K562 (cell line): Measurements from ENCODE around the gene BTBD17. TPM values are rescaled to one million over a fixed set of nuclear protein-coding genes. Genes with fewer than 3 reads are reported as not detected.

Source experiments
- ATAC-seq: fragments of 200-7000 bp; cut with Tn5 transposase; 3 replicates; pipeline ENCODE4 v1.9.1; 2020; ENCODE audit warnings: moderate library complexity
- BruUV-seq: library from RNA; stranded (reverse); fragments of 400-500 nt; replicated peaks from 2 replicates; lab custom pipeline; 2021; lab: Mats Ljungman, UMichigan
- CTCF ChIA-PET: fragments of 300-600 bp; formaldehyde crosslinking; extraction: SDS; loops from one replicate; lab custom pipeline; 2021; ENCODE audit warnings: low intra/inter-chr PET ratio; lab: Yijun Ruan, JAX
- POLR2A ChIA-PET: fragments of 300-600, 350-650 bp; sonication (Branson Sonifier 250); formaldehyde crosslinking; extraction: SDS; loops from one replicate; lab custom pipeline; 2021; ENCODE audit warnings: antibody characterized with exemption, inconsistent platforms; lab: Yijun Ruan, JAX
- DNase-seq, 4 experiments: peaks; one replicate each; pipeline versions ENCODE4 v3.0.0 to v3.0.0-alpha.2; 2011 to 2018; ENCODE audit warnings: low spot score in 3 of 4, mixed read lengths in 3 of 4; ENCODE audit errors: extremely low read depth in 1 of 4
- FAIRE-seq: peaks from 2 replicates; lab custom pipeline; 2011; peaks lifted over from hg19 to GRCh38; lab: Jason Lieb, UNC
- H2AFZ ChIP-seq: 2 replicates; pipeline ENCODE4 v1.6.0; 2011; ENCODE audit warnings: low read depth, low read length, control low read depth, inconsistent platforms
- H3K27ac ChIP-seq: fragments of 200-600 bp; 3 replicates; pipeline ENCODE4 v1.8.0; 2011; ENCODE audit warnings: low read depth, mild to moderate bottlenecking, control low read depth, inconsistent platforms, low read length, moderate library complexity, mixed read lengths; ENCODE audit errors: extremely low read depth
- H3K27me3 ChIP-seq, 2 experiments: fragments of 300-600 bp in 1 of 2; 2 replicates in 1 of 2; 3 replicates in 1 of 2; pipeline versions ENCODE4 v1.6.0 to v1.8.0; 2011; ENCODE audit warnings: inconsistent platforms in 2 of 2, low read length in 2 of 2, mild to moderate bottlenecking in 1 of 2, mixed read lengths in 1 of 2, moderate library complexity in 1 of 2; ENCODE audit not compliant: control insufficient read depth in 2 of 2, insufficient read depth in 2 of 2
- H3K36me3 ChIP-seq: fragments of 300-600 bp; 3 replicates; pipeline ENCODE4 v1.8.0; 2011; ENCODE audit warnings: mild to moderate bottlenecking, low read length, inconsistent platforms; ENCODE audit not compliant: control insufficient read depth, insufficient read depth
- H3K4me1 ChIP-seq, 2 experiments: fragments of 200-600 bp in 1 of 2; replicated peaks in 1 of 2; 2 replicates in 1 of 2; 3 replicates in 1 of 2; pipeline versions ENCODE4 v1.5.1 to v1.8.0; 2011; ENCODE audit warnings: inconsistent platforms in 2 of 2, low read length in 2 of 2, mild to moderate bottlenecking in 1 of 2, mixed read lengths in 1 of 2, moderate library complexity in 1 of 2; ENCODE audit not compliant: control insufficient read depth in 2 of 2, insufficient read depth in 2 of 2
- H3K4me2 ChIP-seq: 2 replicates; pipeline ENCODE4 v1.6.1; 2011; ENCODE audit warnings: low read length, control low read depth, inconsistent platforms, mixed read lengths; ENCODE audit not compliant: insufficient read depth
- H3K4me3 ChIP-seq: fragments of 200-600 bp; sonication (generic), shearing (Covaris generic); 2 replicates; pipeline ENCODE4 v1.5.1; 2016; ENCODE audit warnings: control low read depth, inconsistent platforms
- H3K79me2 ChIP-seq: fragments of 200-600 bp; 3 replicates; pipeline ENCODE4 v1.8.0; 2011; ENCODE audit warnings: low read length, inconsistent platforms; ENCODE audit not compliant: control insufficient read depth, insufficient read depth
- H3K9ac ChIP-seq, 2 experiments: 2 replicates each; pipeline versions ENCODE4 v1.6.0 to v1.6.1; 2011; ENCODE audit warnings: low read depth in 2 of 2, low read length in 2 of 2, control low read depth in 1 of 2, inconsistent platforms in 1 of 2, mild to moderate bottlenecking in 1 of 2, mixed read lengths in 1 of 2; ENCODE audit not compliant: insufficient read depth in 1 of 2
- H3K9me1 ChIP-seq: one replicate; pipeline ENCODE4 v1.6.0; 2011; ENCODE audit warnings: inconsistent platforms, mild to moderate bottlenecking, low read length, moderate library complexity; ENCODE audit not compliant: control insufficient read depth, insufficient read depth
- H3K9me3 ChIP-seq: replicated peaks from 2 replicates; pipeline ENCODE4 v1.5.1; 2011; ENCODE audit warnings: low read depth, low read length, inconsistent platforms; ENCODE audit not compliant: control insufficient read depth, insufficient read depth
- H4K20me1 ChIP-seq: replicated peaks from 2 replicates; pipeline ENCODE4 v1.6.1; 2011; ENCODE audit warnings: low read length, inconsistent platforms, mixed read lengths; ENCODE audit not compliant: control insufficient read depth, insufficient read depth
- CEBPB ChIP-seq: fragments of 450-650 bp; IDR thresholded peaks from 2 replicates; pipeline ENCODE4 v1.6.1; 2016; ENCODE audit warnings: missing genetic modification characterization, missing compliant biosample characterization
- CEBPG ChIP-seq, 3 experiments: fragments of 200-800 bp in 1 of 3; sonication (Bioruptor generic) in 1 of 3; sonication (generic) in 1 of 3; formaldehyde crosslinking in 1 of 3; IDR thresholded peaks in 2 of 3; conservative IDR thresholded peaks in 1 of 3; 2 replicates each; pipeline versions ENCODE4 v1.6.1 to v1.8.0; 2016 to 2022; ENCODE audit warnings: missing compliant biosample characterization in 2 of 3, missing genetic modification characterization in 2 of 3, mild to moderate bottlenecking in 1 of 3, missing genetic modification reagents in 1 of 3
- MTA2 ChIP-seq: fragments of 450-650 bp; IDR thresholded peaks from 2 replicates; pipeline ENCODE4 v1.6.1; 2016; ENCODE audit warnings: low read depth
- TAF9B ChIP-seq: fragments of 450-650 bp; IDR thresholded peaks from 2 replicates; pipeline ENCODE4 v1.6.1; 2018; ENCODE audit warnings: mild to moderate bottlenecking; ENCODE audit not compliant: partially characterized antibody
- ZNF263 ChIP-seq: sonication (generic); formaldehyde crosslinking; IDR thresholded peaks from 2 replicates; pipeline ENCODE4 v1.8.0; 2022; ENCODE audit warnings: mild to moderate bottlenecking, missing genetic modification reagents, borderline replicate concordance
- WGBS: fragments of 100-300 bp; shearing (Covaris generic); methylation state at CpG from one replicate; pipeline ENCODE4 v1.1.6; 2016; ENCODE audit warnings: low coverage, mixed read lengths; ENCODE audit not compliant: insufficient coverage; ENCODE audit errors: missing lambda C conversion rate; 5-methylcytosine and 5-hydroxymethylcytosine counted together
- in situ Hi-C: fragments of 300-500 bp; cut with MboI; formaldehyde crosslinking; loops from 4 replicates; pipeline ENCODE4 v1.15.0; 2018; ENCODE audit warnings: inconsistent platforms, mixed read lengths
- intact Hi-C: fragments of 100-400 bp; cut with micrococcal nuclease; formaldehyde crosslinking; loops from 2 replicates; pipeline ENCODE4 v1.14.2; 2022
- polyA plus RNA-seq, 8 experiments: library from polyadenylated mRNA; depleted of rRNA in 4 of 8; stranded (reverse) in 5 of 8; unstranded in 3 of 8; fragments of >200 nt; fragmentation: Nextera tagmentation in 2 of 8; fragmentation: Illumina TruSeq in 1 of 8; extraction: Ambion mirVana in 2 of 8; extraction: Trizol in 1 of 8; gene quantifications; 2 replicates each; pipeline versions ENCODE4 v1.2.1 to v1.2.3, GENCODE V29; 2011 to 2014; ENCODE audit warnings: inconsistent platforms in 1 of 8, missing spikeins in 1 of 8
- total RNA-seq, 7 experiments: library from RNA; depleted of rRNA in 6 of 7; stranded (reverse); fragments of >200 nt in 6 of 7; fragmentation: Illumina TruSeq in 2 of 7; extraction: Trizol in 2 of 7; gene quantifications; 2 replicates each; pipeline versions ENCODE4 v1.2.1 to v1.2.3, GENCODE V29; 2011 to 2021; ENCODE audit warnings: low replicate concordance in 1 of 7

BTBD17 gene
- total and polyA plus RNA-seq, 9 of the 15 experiments (the other 6 are each of a cell fraction or from before 2014, with no cell fraction given), result not detected

GRCh38 chr17:74383141-74383540 lies 21.5 kb upstream of the BTBD17 start:
- ChIA-PET CTCF (interaction anchor here (4.6 kb wide), 1 partner anchor 110 kb away, joined by 37 read pairs; no protein-coding TSS in a partner anchor), POLR2A (interaction anchor here (0.9 kb wide), 1 partner anchor 126 kb away, joined by 5 read pairs; no protein-coding TSS in a partner anchor)
- no peak overlapping the region for H3K4me3 ChIP-seq
- intact Hi-C loops, result no loop called here
- no peaks in the 10 kb centered on the region for H3K36me3 ChIP-seq
- in situ Hi-C loops, result no loop called here
- H3K9me3 ChIP-seq, result no peaks in the 10 kb centered on the region
- DNase-seq (no peak), FAIRE-seq (no peak), ATAC-seq (no peak)
- no peak overlapping the region for H2AFZ ChIP-seq
- H3K27ac ChIP-seq, result no peak overlapping the region
- no peak for TF ChIP-seq MTA2
- no peak for TF ChIP-seq ZNF263 (CRISPR knock-in tag)
- 0 out of 2 replicates have a peak, but pooled peaks have one; percentile 36 for TF ChIP-seq CEBPB (tag)
- TF ChIP-seq CEBPG (CRISPR knock-in tag; IDR thresholded peaks at IDR 0.05), result no peak
- TF ChIP-seq CEBPG (tag; conservative IDR thresholded peaks at IDR 0.05 in 1 of 2, IDR thresholded peaks at IDR 0.05 in 1 of 2), result 0 out of 4 replicates have a peak, but pooled peaks of 1 of the 2 experiments have one; percentile 14
- TF ChIP-seq TAF9B, result no peak
- no peak overlapping the region for H3K4me2 ChIP-seq
- no TSS peak for BruUV-seq
- no peaks in the 10 kb centered on the region for H4K20me1 ChIP-seq
- whole genome bisulfite sequencing, result 0% methylated on average over 5 of the region's 5 CpGs
- H3K9ac ChIP-seq, result no peak overlapping the region
- H3K4me1 ChIP-seq, result peaks cover 0 to 10% of the 10 kb centered on the region in 2 experiments; a peak in 4 of 5 replicates
- H3K79me2 ChIP-seq, result no peaks in the 10 kb centered on the region
- peaks cover 24 to 49% of the 10 kb centered on the region in 2 experiments; a peak in 3 of 5 replicates for H3K27me3 ChIP-seq
- no peaks in the 10 kb centered on the region for H3K9me1 ChIP-seq
